ENCODE measurements around the gene RNASE4.
"Not testable (repeated sequence)": the region's sequence is repeated elsewhere in the genome, so short reads cannot be mapped to it uniquely, and the experiment has no call there.

Gene RNASE4

DNA sequence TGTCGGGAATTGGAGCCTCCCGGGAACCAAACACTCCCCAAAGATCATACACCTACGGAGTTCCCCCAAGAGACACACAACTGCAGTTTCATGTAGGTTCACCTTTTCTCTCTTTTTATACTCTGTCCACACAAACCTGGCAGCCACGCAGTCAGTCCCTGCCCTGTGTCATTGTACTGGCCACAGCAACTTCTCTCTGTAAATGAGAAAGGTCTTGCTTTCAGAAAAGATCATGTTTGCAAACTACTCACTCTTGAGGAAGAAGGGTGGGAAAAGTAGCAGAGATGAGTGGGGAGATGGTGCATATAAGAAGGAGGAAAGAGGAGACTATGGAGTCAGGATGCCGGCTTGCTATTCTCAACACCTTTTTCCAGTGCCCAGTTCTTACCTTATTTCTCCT is 14.6 kb downstream of the RNASE4 start:
- no peak for DNase-seq (ENCODE audit: low read depth in 2 of 2)

DNA sequence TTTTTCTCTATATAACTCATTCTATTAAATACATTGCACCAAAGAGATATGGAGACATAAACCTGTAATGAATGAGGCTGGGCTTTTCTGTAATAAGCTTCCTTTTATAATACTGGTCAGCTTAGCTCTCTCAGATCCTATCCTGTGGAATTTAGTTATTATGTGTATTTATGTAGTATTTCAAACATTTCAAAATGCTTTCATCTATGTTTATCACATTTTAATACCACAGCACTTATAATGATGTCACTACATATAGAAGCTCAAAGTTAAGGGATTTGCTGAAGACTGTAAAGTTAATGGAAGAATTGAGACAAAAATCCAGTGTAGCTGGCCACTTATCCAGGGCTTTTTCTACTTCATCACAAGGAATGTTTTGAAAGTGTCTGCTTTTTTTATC is 15.6 kb downstream of the RNASE4 start:
- no peak for DNase-seq (ENCODE audit: low read depth in 2 of 2)

DNA sequence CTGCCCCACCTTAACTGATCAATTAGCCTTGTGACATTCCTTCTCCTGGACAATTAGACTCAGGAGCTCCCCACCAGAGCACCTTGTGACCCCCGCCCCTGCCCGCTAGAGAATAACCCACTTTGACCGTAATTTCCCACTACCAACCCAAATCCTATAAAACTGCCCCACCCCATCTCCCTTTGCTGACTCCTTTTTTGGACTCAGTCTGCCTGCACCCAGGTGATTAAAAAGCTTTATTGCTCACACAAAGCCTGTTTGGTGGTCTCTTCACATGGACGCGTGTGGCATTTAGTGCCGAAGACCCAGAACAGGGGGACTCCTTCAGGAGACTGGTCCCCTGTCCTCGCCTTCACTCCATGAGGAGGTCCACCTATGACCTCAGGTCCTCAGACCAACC is 16.6 kb downstream of the RNASE4 start:
- not testable (repeated sequence) for DNase-seq (ENCODE audit: low read depth in 2 of 2)

DNA sequence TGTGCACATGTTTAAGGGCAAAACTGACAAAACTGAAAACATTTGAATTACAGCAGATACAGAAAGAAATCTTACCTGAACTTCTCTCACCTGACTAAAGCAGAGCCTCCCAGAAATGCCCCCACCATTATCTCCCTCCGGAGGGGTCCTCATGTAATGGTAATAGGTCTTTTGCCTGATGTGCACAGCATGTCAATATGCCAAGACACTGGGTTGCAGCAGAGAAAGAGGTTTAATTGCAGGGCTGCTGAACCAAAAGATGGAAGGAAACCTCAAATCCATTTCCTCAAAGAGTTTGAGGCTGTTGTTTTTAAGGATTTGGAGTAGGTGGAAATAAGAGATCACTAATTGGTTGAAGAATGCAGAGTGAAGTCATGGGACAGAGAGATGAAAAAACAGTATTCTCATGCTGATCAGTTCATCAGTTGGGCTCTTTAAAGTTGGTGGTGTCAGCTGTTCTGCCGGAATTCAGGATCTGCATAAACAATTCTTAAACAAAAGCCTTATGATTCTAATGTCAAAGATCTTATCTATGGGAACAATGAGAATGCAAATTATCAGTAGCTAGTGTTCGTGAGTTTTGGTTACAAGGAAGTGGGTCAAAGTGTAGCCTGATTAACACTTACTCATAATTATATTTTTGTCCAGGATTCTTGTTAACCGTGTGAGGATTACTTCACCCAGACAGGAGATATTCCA is 22.4 kb downstream of the RNASE4 start:
- no peak for DNase-seq (ENCODE audit: low read depth in 2 of 2)

GRCh38 chr14:20707622-20708021 is 23.3 kb downstream of the RNASE4 start:
- DNase-seq (ENCODE audit: low read depth in 2 of 2) = no peak

GRCh38 chr14:20711261-20711660 is 26.9 kb downstream of the RNASE4 start:
- no peak for DNase-seq (ENCODE audit: low read depth in 2 of 2)

GRCh38 chr14:20711685-20712084 is 27.3 kb downstream of the RNASE4 start:
- DNase-seq (ENCODE audit: low read depth in 2 of 2) = no peak

- DNase-seq (ENCODE audit: low read depth in 2 of 2) = no peak
Observed at GRCh38 chr14:20712904-20713303, 28.5 kb downstream of the RNASE4 start.

- DNase-seq (ENCODE audit: low read depth in 2 of 2) = no peak
Observed at GRCh38 chr14:20714593-20715250, 30.4 kb downstream of the RNASE4 start.

GRCh38 chr14:20719777-20720176 is 35.4 kb downstream of the RNASE4 start:
- no peak for DNase-seq (ENCODE audit: low read depth in 2 of 2)

GRCh38 chr14:20720741-20721140 is 36.4 kb downstream of the RNASE4 start:
- DNase-seq (ENCODE audit: low read depth in 2 of 2) = no peak

GRCh38 chr14:20722016-20722415 is 37.7 kb downstream of the RNASE4 start:
- no peak for DNase-seq (ENCODE audit: low read depth in 2 of 2)

DNA sequence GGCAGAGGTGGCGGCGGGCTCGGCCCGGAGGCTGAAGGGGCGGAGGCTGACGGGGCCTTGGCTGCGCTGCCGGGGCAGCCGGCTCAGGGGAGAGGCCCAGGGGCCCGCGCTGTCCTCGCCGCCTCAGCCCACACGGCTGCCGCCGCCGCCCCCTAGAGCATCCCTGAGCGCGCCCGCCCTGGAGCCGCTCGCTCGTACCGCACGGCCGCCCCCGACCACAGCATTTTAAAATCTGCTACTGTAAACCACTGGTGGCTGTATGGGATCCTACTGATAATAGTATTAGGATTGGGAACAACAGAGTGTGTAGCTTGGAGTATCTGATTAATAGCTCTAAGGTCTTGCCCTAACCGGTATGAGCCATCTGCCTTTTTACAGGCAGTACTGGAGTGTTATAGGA is 39.1 kb downstream of the RNASE4 start:
- no peak for DNase-seq (ENCODE audit: low read depth in 2 of 2)

GRCh38 chr14:20726121-20726520 is 41.8 kb downstream of the RNASE4 start:
- DNase-seq (ENCODE audit: low read depth in 2 of 2) = not testable (repeated sequence)

DNA sequence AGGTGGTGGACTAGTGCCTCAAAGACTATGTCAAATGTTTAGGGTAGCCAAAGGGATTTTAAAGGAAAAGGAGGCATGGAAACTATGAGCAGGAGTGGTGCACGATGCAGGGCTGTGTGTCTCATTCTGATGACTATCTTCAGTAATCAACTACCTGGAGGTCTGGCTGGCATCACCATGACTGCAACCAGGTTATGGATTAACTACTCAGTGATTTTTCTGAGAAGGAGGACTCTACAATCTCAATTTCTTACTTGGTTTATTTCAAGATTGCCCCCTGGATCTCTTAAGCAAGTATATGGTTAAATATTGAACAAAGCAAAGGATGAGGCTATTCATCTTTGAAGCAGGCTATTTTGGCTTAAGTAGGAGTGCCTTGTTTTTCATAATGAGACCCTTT is 42.2 kb downstream of the RNASE4 start:
- DNase-seq (ENCODE audit: low read depth in 2 of 2) = no peak

DNA sequence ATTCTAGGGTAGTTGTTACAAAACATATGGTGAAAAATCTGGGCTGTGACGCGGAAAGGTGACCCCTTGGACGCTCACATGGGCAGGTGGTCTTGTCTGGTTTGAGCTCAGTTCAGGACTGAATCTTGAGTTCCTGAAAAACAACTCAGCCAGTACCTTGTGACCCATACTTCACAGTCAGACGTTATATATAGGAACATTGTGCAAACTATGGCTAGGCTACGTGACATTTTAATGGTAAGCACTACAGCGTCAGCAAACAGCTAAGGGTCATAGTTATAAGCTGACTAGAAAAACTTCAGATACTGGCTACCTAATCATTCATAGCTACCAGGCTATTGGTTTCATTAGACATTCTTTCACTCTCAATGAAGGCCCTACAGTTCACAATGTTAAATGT is 46.5 kb downstream of the RNASE4 start:
- no peak for DNase-seq (ENCODE audit: low read depth in 2 of 2)

- DNase-seq (ENCODE audit: low read depth in 2 of 2) = no peak
Observed at GRCh38 chr14:20732477-20732876, 48.1 kb downstream of the RNASE4 start.

GRCh38 chr14:20732979-20733635 is 48.7 kb downstream of the RNASE4 start:
- no peak for DNase-seq (ENCODE audit: low read depth in 2 of 2)

GRCh38 chr14:20733684-20734429 is 49.5 kb downstream of the RNASE4 start:
- DNase-seq (ENCODE audit: low read depth in 2 of 2) = no peak

DNA sequence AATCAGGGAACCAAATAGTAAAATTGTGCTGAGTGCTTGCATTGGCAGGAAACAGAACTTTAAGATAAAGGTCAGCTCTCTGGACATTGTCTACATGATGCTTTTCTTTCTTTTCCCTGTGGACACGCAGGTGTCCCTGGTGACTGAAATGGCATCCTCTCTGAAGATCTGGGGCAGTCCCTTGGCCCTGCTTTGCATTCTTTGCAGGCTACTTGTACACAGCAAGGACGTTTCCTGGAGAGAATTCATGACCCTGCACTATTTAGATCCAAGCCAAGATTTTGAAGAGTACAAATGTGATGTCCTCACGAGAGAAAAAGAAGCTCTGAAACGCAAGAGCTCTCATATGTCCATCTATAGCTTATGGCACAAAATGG is 50.1 kb downstream of the RNASE4 start:
- DNase-seq (ENCODE audit: low read depth in 2 of 2) = no peak

DNA sequence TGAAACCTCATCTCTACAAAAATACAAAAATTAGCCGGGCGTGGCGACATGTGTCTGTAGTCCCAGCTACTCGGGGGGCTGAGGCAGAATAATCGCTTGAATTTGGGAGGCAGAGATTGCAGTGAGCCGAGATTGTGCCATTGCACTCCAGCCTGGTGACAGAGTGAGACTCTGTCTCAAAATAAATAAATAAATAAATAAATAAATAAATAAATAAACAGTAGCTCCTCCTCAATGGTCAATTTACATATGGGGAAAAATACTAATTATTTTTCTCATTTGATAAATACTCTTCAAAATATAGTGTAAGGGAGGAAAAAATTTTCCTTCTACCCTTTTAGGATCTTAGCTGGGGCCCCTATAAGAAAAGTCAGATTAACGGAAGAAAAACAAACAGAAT is 53.9 kb downstream of the RNASE4 start:
- not testable (repeated sequence) for DNase-seq (ENCODE audit: low read depth in 2 of 2)

DNA sequence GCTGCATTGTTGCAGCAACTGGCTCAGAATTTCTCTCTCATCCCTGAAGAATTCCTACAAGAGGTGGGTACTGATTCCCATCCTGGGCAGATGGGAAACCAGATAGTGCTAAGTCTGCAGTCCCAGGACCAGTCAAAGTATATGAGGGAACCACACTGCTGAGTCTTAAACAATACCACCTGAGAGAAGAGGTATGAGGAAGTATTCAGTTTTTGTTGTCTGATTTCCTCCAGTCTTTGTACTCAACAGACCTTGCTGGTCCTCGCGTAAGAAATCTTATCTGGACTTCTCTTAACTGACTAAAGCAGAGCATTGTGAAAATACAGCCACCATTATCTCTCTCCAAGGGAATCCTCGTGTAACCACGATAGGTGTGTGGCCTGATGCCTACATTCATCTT is 57.8 kb downstream of the RNASE4 start:
- no peak for DNase-seq (ENCODE audit: low read depth in 2 of 2)

Data from stimulated activated CD8-positive, alpha-beta memory T cell treated with anti-CD3 and anti-CD28 coated beads, Interleukin-15, amount 100 ng/mL, for 4 hours (primary cell).